Fibroblast of lung (primary cell): ENCODE results near the gene EFHC1. TPM values are rescaled to one million over a fixed set of nuclear protein-coding genes. Genes with fewer than 3 reads are reported as not detected.

Source experiments
- DNase-seq, 2 donors: peaks; one replicate each; pipeline versions ENCODE4 v3.0.0 to v3.0.0-alpha.2; 2010; ENCODE audit warnings: low read depth in 2 of 2
- H2AFZ ChIP-seq: 2 replicates; pipeline ENCODE4 v1.5.1; 2012; ENCODE audit warnings: low read length, control low read depth, inconsistent platforms
- H3K27ac ChIP-seq: 2 replicates; pipeline ENCODE4 v1.5.1; 2011; ENCODE audit warnings: low read length, control low read depth; ENCODE audit not compliant: insufficient read depth
- H3K27me3 ChIP-seq: 2 replicates; pipeline ENCODE4 v1.5.1; 2011; ENCODE audit warnings: mild to moderate bottlenecking, low read length; ENCODE audit not compliant: control insufficient read depth, insufficient read depth
- H3K36me3 ChIP-seq: 2 replicates; pipeline ENCODE4 v1.5.1; 2011; ENCODE audit warnings: low read length; ENCODE audit not compliant: control insufficient read depth, insufficient read depth
- H3K4me1 ChIP-seq: 2 replicates; pipeline ENCODE4 v1.5.1; 2011; ENCODE audit warnings: low read length; ENCODE audit not compliant: control insufficient read depth, insufficient read depth; ENCODE audit errors: extremely low read depth
- H3K4me2 ChIP-seq: 2 replicates; pipeline ENCODE4 v1.5.1; 2011; ENCODE audit warnings: low read length, control low read depth; ENCODE audit not compliant: insufficient read depth; ENCODE audit errors: extremely low read depth
- H3K4me3 ChIP-seq, 4 experiments: fragments of 200-600 bp in 1 of 4; sonication (generic) in 1 of 4; replicated peaks in 1 of 4; 2 replicates each; pipeline ENCODE4 v1.5.1; 2011 to 2016; ENCODE audit warnings: low read length in 4 of 4, low read depth in 3 of 4, mild to moderate bottlenecking in 3 of 4, control low read depth in 2 of 4, inconsistent platforms in 1 of 4, mixed read lengths in 1 of 4; ENCODE audit not compliant: insufficient read depth in 1 of 4; ENCODE audit errors: control extremely low read depth in 1 of 4
- H3K79me2 ChIP-seq: 2 replicates; pipeline ENCODE4 v1.5.1; 2012; ENCODE audit warnings: mild to moderate bottlenecking, low read length, inconsistent platforms; ENCODE audit not compliant: control insufficient read depth, insufficient read depth
- H3K9ac ChIP-seq: 2 replicates; pipeline ENCODE4 v1.5.1; 2011; ENCODE audit warnings: mild to moderate bottlenecking, low read length, control low read depth; ENCODE audit not compliant: insufficient read depth
- H3K9me3 ChIP-seq: 2 replicates; pipeline ENCODE4 v1.5.1; 2012; ENCODE audit warnings: low read depth, low read length; ENCODE audit not compliant: control insufficient read depth, insufficient read depth
- H4K20me1 ChIP-seq: 2 replicates; pipeline ENCODE4 v1.5.1; 2011; ENCODE audit warnings: low read length; ENCODE audit not compliant: control insufficient read depth, insufficient read depth; ENCODE audit errors: extremely low read depth
- EZH2 ChIP-seq: IDR thresholded peaks from 2 replicates; pipeline ENCODE4 v1.5.1; 2012; ENCODE audit warnings: low read length, control low read depth, mild to moderate bottlenecking; ENCODE audit errors: missing control alignments
- polyA plus RNA-seq, 2 donors: library from polyadenylated mRNA; depleted of rRNA in 1 of 2; stranded (reverse) in 1 of 2; unstranded in 1 of 2; fragments of >200 nt; gene quantifications; 2 replicates each; pipeline ENCODE4 v1.2.1, GENCODE V29; 2011 to 2012; ENCODE audit warnings: missing spikeins in 1 of 2
- total RNA-seq: library from RNA; depleted of rRNA; stranded (reverse); fragments of >200 nt; gene quantifications from 2 replicates; pipeline ENCODE4 v1.2.1, GENCODE V29; 2014
- TF ChIP-seq, protein P1 (sequence below), 2 donors: IDR thresholded peaks in 1 of 2; conservative IDR thresholded peaks in 1 of 2; 1 replicate in 1 of 2; 2 replicates in 1 of 2; pipeline ENCODE4 v1.5.1; 2011 to 2012; ENCODE audit warnings: low read length in 2 of 2, control low read depth in 1 of 2, inconsistent platforms in 1 of 2, low read depth in 1 of 2, mild to moderate bottlenecking in 1 of 2

EFHC1 gene
- total and polyA plus RNA-seq, 2 donors (not counting 1 experiment from before 2014, with no cell fraction given), result 29.4 to 32.9 TPM

DNA sequence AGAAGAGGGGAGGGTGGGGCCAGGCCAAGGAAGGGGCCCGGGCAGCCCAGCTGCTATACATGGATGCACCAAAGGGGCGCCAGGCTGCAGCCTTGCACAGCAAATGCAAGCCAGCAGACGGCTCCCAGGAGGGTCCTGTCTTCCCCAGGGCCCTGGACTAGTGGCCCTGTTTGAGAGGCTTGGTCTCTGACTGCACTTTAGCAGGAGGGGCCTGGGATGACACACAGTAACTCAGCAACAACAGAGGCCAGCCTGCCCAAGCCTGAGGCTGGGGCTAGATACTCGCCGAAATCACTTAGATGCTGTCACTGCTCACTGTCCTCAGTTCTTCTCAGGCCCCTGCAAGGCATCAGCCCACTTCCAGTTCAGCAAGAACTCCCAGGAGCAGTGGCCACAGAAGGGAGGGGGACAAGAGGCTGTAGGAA, 83.2 kb downstream of the EFHC1 start:
- Histone ChIP-seq H3K36me3 (peaks cover 58% of the 10 kb centered on the region), H3K4me1 (peaks cover 46% of the 10 kb centered on the region)

DNA sequence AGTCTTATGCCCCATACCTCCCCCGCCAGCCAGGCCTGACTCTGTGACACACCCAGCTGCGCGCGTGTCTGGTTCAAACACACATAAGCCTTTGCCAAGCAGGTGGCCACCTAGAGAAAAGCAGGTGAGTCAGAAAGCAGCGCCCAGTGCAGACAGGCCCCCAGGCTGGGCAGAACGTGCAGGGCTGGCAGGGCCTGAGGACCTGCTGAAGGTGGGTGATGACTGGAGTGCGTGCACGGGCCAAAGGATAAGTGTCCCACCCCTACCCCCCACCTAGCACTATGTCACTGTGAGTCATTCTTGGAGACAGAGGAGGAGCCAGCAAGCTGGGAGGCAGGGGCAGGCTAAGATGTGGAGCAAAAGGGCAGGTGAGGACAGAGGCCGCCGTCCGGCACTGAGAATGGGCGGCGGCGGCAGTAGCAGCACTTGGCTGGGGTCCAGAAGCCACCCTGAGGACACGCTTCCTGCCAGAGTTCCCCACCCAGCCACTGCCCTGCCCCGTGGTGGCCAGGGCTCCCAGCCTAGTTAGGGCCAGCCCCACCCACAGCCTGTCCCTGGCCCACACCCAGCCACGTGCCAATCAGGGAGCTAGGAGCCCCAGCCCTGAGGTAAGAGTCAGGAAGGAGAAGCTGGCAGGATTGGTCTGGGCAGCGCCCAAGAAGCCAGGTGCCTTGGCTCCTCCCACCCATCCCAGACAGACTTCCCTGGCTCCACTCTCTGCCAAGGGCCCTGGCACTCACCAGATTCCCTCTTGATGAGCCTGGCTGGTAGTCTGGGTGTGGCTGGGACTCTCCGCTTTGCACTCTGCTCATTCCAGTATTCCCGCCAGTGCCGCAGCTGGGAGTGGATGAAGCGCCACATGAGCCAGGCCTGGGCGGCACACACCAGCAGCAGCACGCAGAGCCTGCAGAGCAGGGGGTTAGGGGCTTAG, 84.0 kb downstream of the EFHC1 start:
- H3K4me2 ChIP-seq, result no peak overlapping the region
- TF ChIP-seq EZH2, result no peak
- TF ChIP-seq, protein P1, sequence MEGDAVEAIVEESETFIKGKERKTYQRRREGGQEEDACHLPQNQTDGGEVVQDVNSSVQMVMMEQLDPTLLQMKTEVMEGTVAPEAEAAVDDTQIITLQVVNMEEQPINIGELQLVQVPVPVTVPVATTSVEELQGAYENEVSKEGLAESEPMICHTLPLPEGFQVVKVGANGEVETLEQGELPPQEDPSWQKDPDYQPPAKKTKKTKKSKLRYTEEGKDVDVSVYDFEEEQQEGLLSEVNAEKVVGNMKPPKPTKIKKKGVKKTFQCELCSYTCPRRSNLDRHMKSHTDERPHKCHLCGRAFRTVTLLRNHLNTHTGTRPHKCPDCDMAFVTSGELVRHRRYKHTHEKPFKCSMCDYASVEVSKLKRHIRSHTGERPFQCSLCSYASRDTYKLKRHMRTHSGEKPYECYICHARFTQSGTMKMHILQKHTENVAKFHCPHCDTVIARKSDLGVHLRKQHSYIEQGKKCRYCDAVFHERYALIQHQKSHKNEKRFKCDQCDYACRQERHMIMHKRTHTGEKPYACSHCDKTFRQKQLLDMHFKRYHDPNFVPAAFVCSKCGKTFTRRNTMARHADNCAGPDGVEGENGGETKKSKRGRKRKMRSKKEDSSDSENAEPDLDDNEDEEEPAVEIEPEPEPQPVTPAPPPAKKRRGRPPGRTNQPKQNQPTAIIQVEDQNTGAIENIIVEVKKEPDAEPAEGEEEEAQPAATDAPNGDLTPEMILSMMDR (conservative IDR thresholded peaks at IDR 0.05 in 1 of 2, IDR thresholded peaks at IDR 0.05 in 1 of 2; ENCODE audit: low read depth in 1 of 2, low read length in 2 of 2), result no peak

More for the DNA sequence above, 83.2 kb downstream of the EFHC1 start:
- Histone ChIP-seq H3K27me3 (no peaks in the 10 kb centered on the region), H3K27ac (peak overlapping the region; percentile 56), H3K9me3 (no peaks in the 10 kb centered on the region), H3K9ac (no peak overlapping the region), H4K20me1 (no peaks in the 10 kb centered on the region), H3K79me2 (peaks cover 9% of the 10 kb centered on the region), H3K4me3 (no peak overlapping the region), H3K4me2 (no peak overlapping the region), H2AFZ (no peak overlapping the region)
- TF ChIP-seq, protein P1 (conservative IDR thresholded peaks at IDR 0.05 in 1 of 2, IDR thresholded peaks at IDR 0.05 in 1 of 2; ENCODE audit: low read depth in 1 of 2, low read length in 2 of 2), result no peak
- TF ChIP-seq EZH2, result no peak
- DNase-seq, result peak in 1 of 2 donors; percentile 52

DNA sequence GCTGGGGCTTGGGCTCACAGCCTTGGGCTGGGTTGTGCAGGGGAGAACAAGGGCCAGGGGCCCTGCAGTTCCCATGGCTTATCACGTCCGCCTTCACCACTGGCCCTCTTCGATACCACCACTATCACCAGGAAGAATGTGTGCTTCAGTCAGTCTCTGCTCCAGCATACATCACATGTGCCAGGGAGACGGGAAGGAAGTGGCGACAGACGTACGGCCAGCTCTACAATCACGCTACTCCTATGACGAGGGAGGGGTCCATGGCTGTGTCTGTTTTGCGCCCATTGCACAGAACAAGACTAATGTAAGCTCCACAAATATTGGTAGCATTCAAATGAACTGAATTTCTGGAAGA, 84.6 kb downstream of the EFHC1 start:
- no peak overlapping the region for H3K9ac ChIP-seq
- no peak overlapping the region for H2AFZ ChIP-seq
- no peaks in the 10 kb centered on the region for H3K27me3 ChIP-seq
- no peak for DNase-seq
- H3K36me3 ChIP-seq, result peaks cover 65% of the 10 kb centered on the region
- H3K4me3 ChIP-seq, result no peak overlapping the region
- peak overlapping the region; percentile 56 for H3K27ac ChIP-seq
- H4K20me1 ChIP-seq, result no peaks in the 10 kb centered on the region
- TF ChIP-seq, protein P1 (conservative IDR thresholded peaks at IDR 0.05 in 1 of 2, IDR thresholded peaks at IDR 0.05 in 1 of 2; ENCODE audit: low read depth in 1 of 2, low read length in 2 of 2), result no peak
- no peak for TF ChIP-seq EZH2
- peaks cover 11% of the 10 kb centered on the region for H3K79me2 ChIP-seq
- H3K9me3 ChIP-seq, result no peaks in the 10 kb centered on the region
- H3K4me1 ChIP-seq, result peaks cover 41% of the 10 kb centered on the region
- H3K4me2 ChIP-seq, result no peak overlapping the region

More for the DNA sequence above, 84.0 kb downstream of the EFHC1 start:
- DNase-seq, result peak; percentile 83 to 87
- Histone ChIP-seq H3K27ac (peak overlapping the region; percentile 56), H3K36me3 (peaks cover 61% of the 10 kb centered on the region), H3K27me3 (no peaks in the 10 kb centered on the region), H3K9ac (no peak overlapping the region), H3K4me3 (no peak overlapping the region), H3K4me1 (peaks cover 46% of the 10 kb centered on the region), H4K20me1 (no peaks in the 10 kb centered on the region), H2AFZ (no peak overlapping the region), H3K9me3 (no peaks in the 10 kb centered on the region), H3K79me2 (peaks cover 11% of the 10 kb centered on the region)
